H9 (cell line): ENCODE measurements around the gene SOCS6. TPM values are rescaled to one million over a fixed set of nuclear protein-coding genes. Genes with fewer than 3 reads are reported as not detected.

Experiments used
- DNase-seq: peaks from one replicate; pipeline ENCODE4 v3.0.0-alpha.2; 2017
- H2AFZ ChIP-seq: one replicate; pipeline ENCODE4 v1.6.1; 2013; ENCODE audit warnings: mild to moderate bottlenecking, low read length, control low read depth, moderate library complexity
- H2AK5ac ChIP-seq: 2 replicates; pipeline ENCODE4 v1.6.1; 2013; ENCODE audit warnings: low read length, control low read depth, mixed read lengths; ENCODE audit not compliant: insufficient read length
- H2BK120ac ChIP-seq: one replicate; pipeline ENCODE4 v1.6.1; 2013; ENCODE audit warnings: low read depth, mild to moderate bottlenecking, low read length, control low read depth, inconsistent platforms; ENCODE audit not compliant: poor library complexity, severe bottlenecking
- H2BK12ac ChIP-seq: 2 replicates; pipeline ENCODE4 v1.6.1; 2013; ENCODE audit warnings: low read length, control low read depth, mixed read lengths, low read depth; ENCODE audit not compliant: insufficient read length
- H2BK15ac ChIP-seq: 2 replicates; pipeline ENCODE4 v1.6.1; 2013; ENCODE audit warnings: low read depth, low read length, control low read depth
- H2BK20ac ChIP-seq: one replicate; pipeline ENCODE4 v1.6.1; 2013; ENCODE audit warnings: low read depth, mild to moderate bottlenecking, low read length, control low read depth, inconsistent platforms; ENCODE audit not compliant: poor library complexity, severe bottlenecking
- H2BK5ac ChIP-seq: 2 replicates; pipeline ENCODE4 v1.6.1; 2013; ENCODE audit warnings: low read length, control low read depth, mixed read lengths; ENCODE audit not compliant: insufficient read length
- H3K14ac ChIP-seq: 2 replicates; pipeline ENCODE4 v1.6.1; 2013; ENCODE audit warnings: low read length, control low read depth; ENCODE audit not compliant: insufficient read depth
- H3K18ac ChIP-seq: 2 replicates; pipeline ENCODE4 v1.6.1; 2013; ENCODE audit warnings: low read depth, mild to moderate bottlenecking, mixed read lengths, low read length, control low read depth; ENCODE audit not compliant: insufficient read length
- H3K23ac ChIP-seq: 2 replicates; pipeline ENCODE4 v1.6.1; 2013; ENCODE audit warnings: low read length, control low read depth, mixed read lengths, low read depth; ENCODE audit not compliant: insufficient read length
- H3K23me2 ChIP-seq: 2 replicates; pipeline ENCODE4 v1.6.1; 2013; ENCODE audit warnings: low read depth, mild to moderate bottlenecking, mixed read lengths, low read length, control low read depth; ENCODE audit not compliant: insufficient read length, poor library complexity, severe bottlenecking
- H3K27ac ChIP-seq: 2 replicates; pipeline ENCODE4 v1.5.1; 2013; ENCODE audit warnings: low read length, control low read depth, mixed read lengths, low read depth; ENCODE audit not compliant: insufficient read length
- H3K27me3 ChIP-seq: 2 replicates; pipeline ENCODE4 v1.6.1; 2013; ENCODE audit warnings: low read length, control low read depth, inconsistent platforms; ENCODE audit not compliant: insufficient read depth
- H3K4ac ChIP-seq: 2 replicates; pipeline ENCODE4 v1.6.1; 2013; ENCODE audit warnings: low read depth, mild to moderate bottlenecking, control low read depth, inconsistent platforms, low read length, moderate library complexity
- H3K4me1 ChIP-seq: 2 replicates; pipeline ENCODE4 v1.6.1; 2013; ENCODE audit warnings: low read length, control low read depth, inconsistent platforms; ENCODE audit not compliant: insufficient read depth
- H3K4me2 ChIP-seq: 2 replicates; pipeline ENCODE4 v1.6.1; 2013; ENCODE audit warnings: low read length, control low read depth, mixed read lengths; ENCODE audit not compliant: insufficient read length, insufficient read depth
- H3K56ac ChIP-seq: 2 replicates; pipeline ENCODE4 v1.6.1; 2013; ENCODE audit warnings: low read depth, mild to moderate bottlenecking, mixed read lengths, low read length, control low read depth; ENCODE audit not compliant: insufficient read length
- H3K79me1 ChIP-seq: 2 replicates; pipeline ENCODE4 v1.6.1; 2013; ENCODE audit warnings: low read depth, mild to moderate bottlenecking, moderate library complexity, low read length, control low read depth, inconsistent platforms; ENCODE audit not compliant: insufficient read depth, poor library complexity, severe bottlenecking
- H3K79me2 ChIP-seq: 2 replicates; pipeline ENCODE4 v1.6.1; 2013; ENCODE audit warnings: low read length, control low read depth, inconsistent platforms; ENCODE audit not compliant: insufficient read depth
- H3K9ac ChIP-seq: 2 replicates; pipeline ENCODE4 v1.6.1; 2013; ENCODE audit warnings: low read length, control low read depth, mixed read lengths; ENCODE audit not compliant: insufficient read length; ENCODE audit errors: extremely low read depth
- H3K9me3 ChIP-seq: one replicate; pipeline ENCODE4 v1.6.1; 2013; ENCODE audit warnings: low read depth, low read length, inconsistent platforms; ENCODE audit not compliant: control insufficient read depth
- H3T11ph ChIP-seq: one replicate; pipeline ENCODE4 v1.6.1; 2013; ENCODE audit warnings: mild to moderate bottlenecking, low read length, control low read depth, inconsistent platforms
- H4K20me1 ChIP-seq: one replicate; pipeline ENCODE4 v1.6.1; 2013; ENCODE audit not compliant: control insufficient read depth, insufficient read length, insufficient read depth
- H4K5ac ChIP-seq: 2 replicates; pipeline ENCODE4 v1.6.1; 2013; ENCODE audit warnings: low read depth, mild to moderate bottlenecking, mixed read lengths, low read length, control low read depth; ENCODE audit not compliant: insufficient read length
- H4K8ac ChIP-seq: replicated peaks from 2 replicates; pipeline ENCODE4 v1.6.1; 2013; ENCODE audit warnings: low read length, control low read depth, mixed read lengths, low read depth; ENCODE audit not compliant: insufficient read length
- H4K91ac ChIP-seq: 2 replicates; pipeline ENCODE4 v1.6.1; 2013; ENCODE audit warnings: low read depth, mild to moderate bottlenecking, moderate library complexity, mixed read lengths, low read length, control low read depth; ENCODE audit not compliant: insufficient read length
- H3K27ac Mint-ChIP-seq, 3 experiments: 2 replicates in 2 of 3; 3 replicates in 1 of 3; pipeline ENCODE4 v1.8.0; 2020 to 2021; ENCODE audit warnings: mixed read lengths in 3 of 3, mild to moderate bottlenecking in 1 of 3, moderate library complexity in 1 of 3
- H3K27me3 Mint-ChIP-seq: 2 replicates; pipeline ENCODE4 v1.8.0; 2021; ENCODE audit warnings: low read depth, mild to moderate bottlenecking, moderate library complexity, mixed read lengths
- H3K36me3 Mint-ChIP-seq, 3 experiments: 2 replicates in 2 of 3; 3 replicates in 1 of 3; pipeline ENCODE4 v1.8.0; 2020 to 2021; ENCODE audit warnings: low read depth in 3 of 3, mixed read lengths in 3 of 3; ENCODE audit not compliant: insufficient read depth in 1 of 3
- H3K4me1 Mint-ChIP-seq, 2 experiments: 2 replicates each; pipeline ENCODE4 v1.8.0; 2020; ENCODE audit warnings: mixed read lengths in 2 of 2
- H3K4me3 Mint-ChIP-seq, 2 experiments: 2 replicates in 1 of 2; 3 replicates in 1 of 2; pipeline ENCODE4 v1.8.0; 2020 to 2021; ENCODE audit warnings: mild to moderate bottlenecking in 2 of 2, mixed read lengths in 2 of 2, moderate library complexity in 1 of 2
- H3K9me3 Mint-ChIP-seq, 2 experiments: 2 replicates in 1 of 2; 3 replicates in 1 of 2; pipeline ENCODE4 v1.8.0; 2020; ENCODE audit warnings: mild to moderate bottlenecking in 2 of 2, mixed read lengths in 2 of 2, moderate library complexity in 1 of 2
- CTCF ChIP-seq: fragments of 200-600 bp; sonication (generic); conservative IDR thresholded peaks from 3 replicates; pipeline ENCODE4 v1.8.0; 2021; ENCODE audit warnings: antibody characterized with exemption, mild to moderate bottlenecking
- WGBS: extraction: QIAGEN DNeasy Blood & Tissue Kit; methylation state at CpG from one replicate; pipeline ENCODE4 v1.1.7; 2013; ENCODE audit warnings: missing lambda C conversion rate, low lambda C conversion rate, mixed read lengths; ENCODE audit not compliant: insufficient read length; ENCODE audit errors: extremely low coverage; 5-methylcytosine and 5-hydroxymethylcytosine counted together
- total RNA-seq: library from RNA; stranded (reverse); gene quantifications from 2 replicates; pipeline ENCODE4 v1.2.1, GENCODE V29; 2021

SOCS6 gene
- total RNA-seq, 1 experiment from 2014 or later, result 24.5 TPM

GRCh38 chr18:70260683-70261082 lies 28.2 kb upstream of the SOCS6 start:
- peaks cover 3 to 21% (median 9%) of the 10 kb centered on the region in 3 experiments for H3K36me3 Mint-ChIP-seq
- DNase-seq, result no peak
- Histone ChIP-seq H2BK5ac (no peak overlapping the region), H3K23me2 (no peaks in the 10 kb centered on the region), H2BK12ac (no peak overlapping the region), H3K23ac (no peak overlapping the region), H3K4me1 (no peaks in the 10 kb centered on the region), H3K4ac (no peak overlapping the region), H3K27ac (no peak overlapping the region), H4K20me1 (no peaks in the 10 kb centered on the region), H3K18ac (no peak overlapping the region), H3K79me1 (no peaks in the 10 kb centered on the region), H3K56ac (no peak overlapping the region), H2BK20ac (no peak overlapping the region), H3K27me3 (no peaks in the 10 kb centered on the region), H3K14ac (no peak overlapping the region), H2BK120ac (no peak overlapping the region), H3K4me2 (no peak overlapping the region), H4K8ac (no peak overlapping the region), H2BK15ac (no peak overlapping the region), H4K91ac (no peak overlapping the region), H4K5ac (no peak overlapping the region), H3K9me3 (no peaks in the 10 kb centered on the region), H3K9ac (no peak overlapping the region), H2AFZ (no peak overlapping the region), H3T11ph (no peak overlapping the region), H2AK5ac (no peak overlapping the region), H3K79me2 (no peaks in the 10 kb centered on the region)
- H3K27ac Mint-ChIP-seq, result no peak overlapping the region; a peak in 1 of 7 replicates
- TF ChIP-seq CTCF, result no peak
- peaks cover 19 to 30% of the 10 kb centered on the region in 2 experiments for H3K9me3 Mint-ChIP-seq
- peaks cover 3% of the 10 kb centered on the region in 2 experiments; a peak in 2 of 4 replicates for H3K4me1 Mint-ChIP-seq
- no peak overlapping the region for H3K4me3 Mint-ChIP-seq
- no peaks in the 10 kb centered on the region for H3K27me3 Mint-ChIP-seq
- WGBS, result no CpG with 5 or more reads among the region's 6 CpGs
